HUES64 (cell line): ENCODE results near the gene VPS8.

Experiments
- H3K27ac ChIP-seq: 2 replicates; pipeline ENCODE4 v1.7.0; 2013; ENCODE audit warnings: low read depth, low read length, inconsistent platforms
- H3K27me3 ChIP-seq: 2 replicates; pipeline ENCODE4 v1.6.1; 2013; ENCODE audit warnings: mild to moderate bottlenecking, low read length; ENCODE audit not compliant: insufficient read depth
- H3K36me3 ChIP-seq: 2 replicates; pipeline ENCODE4 v1.6.1; 2013; ENCODE audit warnings: mild to moderate bottlenecking, low read length; ENCODE audit not compliant: insufficient read depth
- H3K4me1 ChIP-seq: 2 replicates; pipeline ENCODE4 v1.6.1; 2013; ENCODE audit warnings: mild to moderate bottlenecking, low read length, moderate library complexity; ENCODE audit not compliant: insufficient read depth
- H3K4me3 ChIP-seq: 2 replicates; pipeline ENCODE4 v1.5.1; 2013; ENCODE audit warnings: mild to moderate bottlenecking, low read length, moderate library complexity
- H3K9ac ChIP-seq: 2 replicates; pipeline ENCODE4 v1.6.1; 2013; ENCODE audit warnings: mild to moderate bottlenecking, low read depth, low read length
- H3K9me3 ChIP-seq: 2 replicates; pipeline ENCODE4 v1.6.1; 2013; ENCODE audit warnings: low read depth, low read length; ENCODE audit not compliant: insufficient read depth
- WGBS: fragments of 150-250, 120-280 bp; methylation state at CpG from one replicate; pipeline ENCODE4 v1.1.7; 2013; ENCODE audit warnings: missing lambda C conversion rate; 5-methylcytosine and 5-hydroxymethylcytosine counted together

VPS8 gene

GRCh38 chr3:184836090-184836822 is 24.3 kb downstream of the VPS8 start:
- H3K27me3 ChIP-seq, result no peaks in the 10 kb centered on the region
- peaks cover 45% of the 10 kb centered on the region for H3K36me3 ChIP-seq
- no peaks in the 10 kb centered on the region for H3K9me3 ChIP-seq
- WGBS, result 90% methylated on average over 2 of the region's 2 CpGs
- no peak overlapping the region for H3K9ac ChIP-seq
- H3K27ac ChIP-seq, result no peak overlapping the region
- no peak overlapping the region for H3K4me3 ChIP-seq
- peaks cover 10% of the 10 kb centered on the region; the same call in 1 of the 2 replicates for H3K4me1 ChIP-seq

GRCh38 chr3:184842433-184842832 is 30.5 kb downstream of the VPS8 start:
- Histone ChIP-seq H3K4me3 (no peak overlapping the region), H3K27me3 (no peaks in the 10 kb centered on the region), H3K9me3 (no peaks in the 10 kb centered on the region), H3K4me1 (no peaks in the 10 kb centered on the region), H3K36me3 (peaks cover 3% of the 10 kb centered on the region; the same call in 1 of the 2 replicates), H3K9ac (no peak overlapping the region), H3K27ac (no peak overlapping the region)
- WGBS, result 91% methylated on average over 1 of the region's 1 CpG

GRCh38 chr3:184845819-184846218 is 33.9 kb downstream of the VPS8 start:
- Histone ChIP-seq H3K36me3 (peaks cover 8% of the 10 kb centered on the region; the same call in 1 of the 2 replicates), H3K27me3 (no peaks in the 10 kb centered on the region), H3K9ac (no peak overlapping the region), H3K4me1 (no peaks in the 10 kb centered on the region), H3K9me3 (no peaks in the 10 kb centered on the region), H3K4me3 (no peak overlapping the region), H3K27ac (no peak overlapping the region)

- H3K27ac ChIP-seq, result no peak overlapping the region
- H3K27me3 ChIP-seq, result no peaks in the 10 kb centered on the region
- no peak overlapping the region for H3K9ac ChIP-seq
- H3K4me3 ChIP-seq, result no peak overlapping the region
- H3K36me3 ChIP-seq, result peaks cover 14% of the 10 kb centered on the region
- 94% methylated on average over 6 of the region's 6 CpGs for WGBS
- no peaks in the 10 kb centered on the region for H3K4me1 ChIP-seq
- H3K9me3 ChIP-seq, result no peaks in the 10 kb centered on the region
Observed at GRCh38 chr3:184846496-184846895, 34.5 kb downstream of the VPS8 start.

GRCh38 chr3:184848934-184849333 is 37.0 kb downstream of the VPS8 start:
- 92% methylated on average over 4 of the region's 4 CpGs for WGBS
- H3K9ac ChIP-seq, result no peak overlapping the region

GRCh38 chr3:184850201-184850600 is 38.2 kb downstream of the VPS8 start:
- Histone ChIP-seq H3K27me3 (no peaks in the 10 kb centered on the region), H3K9ac (no peak overlapping the region), H3K4me3 (no peak overlapping the region), H3K4me1 (no peaks in the 10 kb centered on the region), H3K9me3 (no peaks in the 10 kb centered on the region), H3K36me3 (peaks cover 43% of the 10 kb centered on the region), H3K27ac (no peak overlapping the region)
- 92% methylated on average over 2 of the region's 2 CpGs for WGBS

More at GRCh38 chr3:184848934-184849333, 37.0 kb downstream of the VPS8 start:
- peaks cover 30% of the 10 kb centered on the region for H3K36me3 ChIP-seq
- H3K4me3 ChIP-seq, result no peak overlapping the region
- H3K27ac ChIP-seq, result no peak overlapping the region
- no peaks in the 10 kb centered on the region for H3K4me1 ChIP-seq
- H3K27me3 ChIP-seq, result no peaks in the 10 kb centered on the region
- no peaks in the 10 kb centered on the region for H3K9me3 ChIP-seq

GRCh38 chr3:184857099-184857498 is 45.1 kb downstream of the VPS8 start:
- 100% methylated on average over 1 of the region's 2 CpGs for WGBS

GRCh38 chr3:184864000-184864399 is 52.0 kb downstream of the VPS8 start:
- no peak overlapping the region for H3K27ac ChIP-seq
- no peaks in the 10 kb centered on the region for H3K27me3 ChIP-seq
- no peak overlapping the region for H3K9ac ChIP-seq
- H3K4me3 ChIP-seq, result no peak overlapping the region
- no peaks in the 10 kb centered on the region for H3K4me1 ChIP-seq
- H3K36me3 ChIP-seq, result peaks cover 54% of the 10 kb centered on the region
- H3K9me3 ChIP-seq, result no peaks in the 10 kb centered on the region

More at GRCh38 chr3:184857099-184857498, 45.1 kb downstream of the VPS8 start:
- Histone ChIP-seq H3K27me3 (no peaks in the 10 kb centered on the region), H3K27ac (no peak overlapping the region), H3K4me1 (no peaks in the 10 kb centered on the region), H3K9ac (no peak overlapping the region), H3K4me3 (no peak overlapping the region), H3K36me3 (peaks cover 62% of the 10 kb centered on the region), H3K9me3 (no peaks in the 10 kb centered on the region)

- Histone ChIP-seq H3K9ac (no peak overlapping the region), H3K9me3 (no peaks in the 10 kb centered on the region), H3K27me3 (no peaks in the 10 kb centered on the region), H3K4me3 (no peak overlapping the region), H3K27ac (no peak overlapping the region), H3K36me3 (peaks cover 51% of the 10 kb centered on the region), H3K4me1 (no peaks in the 10 kb centered on the region)
- 100% methylated on average over 1 of the region's 2 CpGs for WGBS
Observed at GRCh38 chr3:184868477-184868876, 56.5 kb downstream of the VPS8 start.

GRCh38 chr3:184872200-184872599 is 60.2 kb downstream of the VPS8 start:
- Histone ChIP-seq H3K27ac (no peak overlapping the region), H3K36me3 (peaks cover 37% of the 10 kb centered on the region)

GRCh38 chr3:184873141-184873540 is 61.2 kb downstream of the VPS8 start:
- WGBS, result 83% methylated on average over 1 of the region's 1 CpG
- no peak overlapping the region for H3K27ac ChIP-seq
- H3K4me1 ChIP-seq, result no peaks in the 10 kb centered on the region; the same call in 1 of the 2 replicates
- H3K4me3 ChIP-seq, result no peak overlapping the region
- H3K27me3 ChIP-seq, result no peaks in the 10 kb centered on the region
- peaks cover 37% of the 10 kb centered on the region for H3K36me3 ChIP-seq
- H3K9me3 ChIP-seq, result no peaks in the 10 kb centered on the region
- H3K9ac ChIP-seq, result no peak overlapping the region

More at GRCh38 chr3:184872200-184872599, 60.2 kb downstream of the VPS8 start:
- H3K4me1 ChIP-seq, result no peaks in the 10 kb centered on the region; the same call in 1 of the 2 replicates
- H3K4me3 ChIP-seq, result no peak overlapping the region
- no peaks in the 10 kb centered on the region for H3K9me3 ChIP-seq
- H3K9ac ChIP-seq, result no peak overlapping the region
- WGBS, result 91% methylated on average over 4 of the region's 4 CpGs
- H3K27me3 ChIP-seq, result no peaks in the 10 kb centered on the region
